Activated CD4-positive, alpha-beta T cell treated with anti-CD3 and anti-CD28 coated beads, Interleukin-2, amount 10 ng/mL, durations not matched to agents 24 days and 14 days (primary cell): ENCODE data around the gene C1QTNF1. TPM values are rescaled to one million over a fixed set of nuclear protein-coding genes. Genes with fewer than 3 reads are reported as not detected.

ENCODE experiments used
- total RNA-seq: library from RNA; stranded (reverse); gene quantifications from 2 replicates; pipeline ENCODE4 v1.2.3, GENCODE V29; 2022

Gene C1QTNF1
- total RNA-seq, 1 donor from 2014 or later, result not detected

Other genes starting within 250 kb of the C1QTNF1 start
- 126 and 131 TPM in 2 replicates for gene CYTH1, start 241.9 kb upstream of the C1QTNF1 start, total RNA-seq
- 128 TPM in 2 replicates for gene USP36, start 183.4 kb upstream of the C1QTNF1 start, total RNA-seq
- gene CEP295NL, start 121.0 kb upstream of the C1QTNF1 start, total RNA-seq, result 0.56 TPM in 1 of 2 replicates, not detected in the other
- 0.54 and 0.64 TPM in 2 replicates for gene TIMP2, start 98.8 kb upstream of the C1QTNF1 start, total RNA-seq
- gene LGALS3BP, start 44.2 kb upstream of the C1QTNF1 start, total RNA-seq, result 73.3 and 74.2 TPM in 2 replicates
- 62.4 and 70.5 TPM in 2 replicates for gene CANT1, start 14.4 kb upstream of the C1QTNF1 start, total RNA-seq
- 49.5 and 52.4 TPM in 2 replicates for gene ENGASE, start 50.7 kb downstream of the C1QTNF1 start, total RNA-seq